ENCODE results near the gene CPNE9.

Gene CPNE9

DNA sequence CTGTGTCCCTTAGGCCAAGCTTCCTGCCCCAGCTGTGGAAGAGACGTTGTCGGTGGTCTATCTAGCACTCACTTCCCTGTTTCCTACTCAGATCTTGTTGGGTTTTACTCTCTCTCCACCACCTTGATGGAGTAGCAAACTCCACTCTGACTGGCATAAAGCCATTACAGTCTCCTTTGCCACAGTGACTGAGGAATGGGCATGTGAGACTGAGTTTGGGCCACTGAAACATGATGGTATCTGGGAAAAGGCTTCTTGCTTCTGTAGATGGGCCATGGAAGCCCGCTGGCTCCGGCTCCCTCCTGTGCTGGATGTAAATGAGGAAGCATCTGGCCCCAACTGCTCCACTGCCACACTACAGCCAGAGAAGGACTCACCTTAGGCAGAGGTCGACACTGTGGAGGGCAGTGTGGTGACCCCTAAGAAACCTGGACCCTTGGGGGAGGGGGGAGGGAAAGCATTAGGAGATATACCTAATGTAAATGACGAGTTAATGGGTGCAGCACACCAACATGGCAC lies 75.5 kb downstream of the CPNE9 start:
- DNase-seq (ENCODE audit: low read depth): no peak
